ENCODE results near the gene STIMATE.

The STIMATE gene

DNA sequence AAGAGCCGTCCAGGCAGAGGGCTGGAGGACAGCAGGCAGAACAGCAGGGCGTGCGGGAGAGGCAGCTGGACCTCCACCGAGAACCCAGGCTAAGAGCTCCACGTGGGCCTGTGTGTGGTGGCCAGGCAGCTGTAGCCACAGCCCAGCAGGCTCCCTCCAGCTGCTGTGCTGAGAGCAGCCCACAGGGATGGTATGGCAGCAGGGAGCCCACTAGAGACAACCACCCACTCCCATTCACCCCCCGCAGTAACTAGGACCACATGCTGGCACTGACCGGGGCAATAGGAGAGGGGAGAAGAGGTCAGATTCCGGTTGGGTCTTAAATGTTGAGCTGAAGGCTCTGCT is 37.0 kb downstream of the STIMATE start:
- DNase-seq: no peak

DNA sequence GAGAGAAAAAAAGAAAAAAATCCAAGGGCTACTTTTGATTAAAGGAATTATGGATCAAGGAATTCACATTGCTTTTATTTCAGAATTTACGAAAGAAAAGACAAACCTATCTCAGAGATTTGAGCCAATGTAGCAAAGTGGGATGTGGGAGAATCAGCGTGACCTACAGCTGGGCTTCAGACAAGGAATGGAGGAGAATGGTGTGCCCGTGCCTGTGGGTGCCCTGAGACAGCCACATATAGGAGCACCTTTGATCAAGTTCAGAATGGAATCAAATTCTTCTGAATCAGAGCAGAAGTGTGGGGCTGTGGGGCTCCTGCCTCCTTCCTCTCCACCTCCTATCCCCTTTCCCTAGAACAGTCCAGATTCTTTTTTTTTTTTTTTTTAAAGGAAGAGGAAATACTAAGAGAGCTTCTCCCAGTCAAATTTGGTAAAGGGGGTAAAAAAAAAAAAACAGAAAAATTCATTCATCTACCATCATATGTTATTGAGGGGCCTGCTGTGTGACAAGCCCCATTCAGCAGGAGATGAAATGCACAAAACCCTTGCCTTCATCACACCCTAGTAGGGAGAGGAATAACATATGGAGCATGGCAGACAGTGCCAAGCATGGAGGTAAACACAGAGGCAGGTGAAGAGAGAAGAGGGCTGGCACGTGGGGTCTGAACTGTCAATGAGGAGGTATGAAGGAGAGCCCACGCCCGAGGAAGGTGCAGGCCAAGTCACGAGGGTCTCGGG is 37.5 kb downstream of the STIMATE start:
- DNase-seq: no peak

DNA sequence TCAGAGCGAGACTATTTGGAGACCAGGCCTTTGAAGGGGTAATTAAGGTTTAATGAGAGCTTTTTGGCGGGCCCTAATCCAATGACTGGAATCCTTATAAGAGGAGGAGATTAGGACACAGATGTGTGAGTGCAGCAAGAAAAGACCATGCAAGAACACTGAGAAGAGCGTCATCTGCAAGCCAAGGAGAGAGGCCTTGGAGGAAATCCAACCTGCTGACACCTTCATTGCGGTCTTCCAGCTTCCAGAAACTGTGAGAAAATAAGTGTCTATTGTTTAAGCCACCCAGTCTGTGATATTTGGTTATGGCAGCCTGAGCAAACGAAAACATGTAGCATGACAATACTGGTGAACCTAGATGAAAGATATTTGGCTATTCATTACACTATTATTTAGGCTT is 39.5 kb downstream of the STIMATE start:
- DNase-seq: no peak

DNA sequence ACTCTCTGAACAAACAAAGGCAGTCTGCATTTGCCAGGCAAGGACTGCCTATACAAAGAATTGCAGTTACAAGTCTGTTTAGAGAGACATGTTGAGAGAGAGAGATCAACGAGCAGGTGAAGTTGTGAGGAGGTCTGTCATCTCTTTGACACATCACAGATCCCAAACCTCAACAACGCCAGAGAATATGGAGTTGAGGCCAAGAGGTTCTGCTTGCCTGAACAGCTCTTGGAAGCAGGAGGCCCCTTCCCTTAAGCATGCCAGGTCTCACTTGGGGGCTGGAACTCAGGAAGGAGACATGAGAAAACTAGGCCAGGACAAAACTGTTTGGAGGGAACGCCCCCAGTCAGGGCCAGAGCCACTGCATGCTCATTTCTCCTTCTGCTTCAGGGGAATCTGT is 40.2 kb downstream of the STIMATE start:
- no peak for DNase-seq

DNA sequence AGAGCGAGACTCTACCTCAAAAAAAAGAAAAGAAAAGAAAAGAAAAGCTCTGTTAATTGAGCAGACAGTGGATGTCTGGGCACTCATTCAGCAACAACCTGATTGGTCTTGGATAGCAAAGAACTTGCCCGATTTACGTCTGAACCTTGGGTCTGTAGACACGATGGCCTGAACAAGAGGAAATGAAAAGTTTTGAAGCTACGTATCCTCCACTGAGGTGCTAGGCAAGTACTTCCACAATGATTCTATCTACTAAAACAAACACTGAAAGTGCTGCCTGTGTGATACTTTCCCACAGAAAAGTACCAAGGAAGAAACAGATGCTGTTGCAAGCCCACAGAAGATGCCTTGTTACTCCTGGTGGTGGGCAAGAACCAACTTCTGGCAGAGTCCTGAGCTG is 40.7 kb downstream of the STIMATE start:
- no peak for DNase-seq

DNA sequence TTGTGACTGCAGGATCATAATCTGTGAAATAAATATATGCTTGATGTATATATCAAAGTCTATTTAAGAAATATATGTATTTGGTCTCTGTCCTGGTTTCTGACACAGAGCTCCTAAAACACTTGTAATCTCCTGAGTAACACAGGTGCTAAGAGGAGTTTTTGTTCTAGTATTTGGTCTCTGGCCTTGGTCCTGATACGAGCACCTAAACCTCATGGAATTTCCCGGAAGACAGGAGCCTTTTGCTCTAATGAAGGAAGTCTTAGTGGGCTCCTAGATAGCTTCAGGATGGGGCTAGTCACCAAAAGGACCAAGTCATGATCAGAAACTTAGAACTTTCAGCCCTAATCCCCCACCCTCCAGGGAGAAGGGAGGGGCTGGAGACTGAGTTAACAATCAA is 43.3 kb downstream of the STIMATE start:
- no peak for DNase-seq

DNA sequence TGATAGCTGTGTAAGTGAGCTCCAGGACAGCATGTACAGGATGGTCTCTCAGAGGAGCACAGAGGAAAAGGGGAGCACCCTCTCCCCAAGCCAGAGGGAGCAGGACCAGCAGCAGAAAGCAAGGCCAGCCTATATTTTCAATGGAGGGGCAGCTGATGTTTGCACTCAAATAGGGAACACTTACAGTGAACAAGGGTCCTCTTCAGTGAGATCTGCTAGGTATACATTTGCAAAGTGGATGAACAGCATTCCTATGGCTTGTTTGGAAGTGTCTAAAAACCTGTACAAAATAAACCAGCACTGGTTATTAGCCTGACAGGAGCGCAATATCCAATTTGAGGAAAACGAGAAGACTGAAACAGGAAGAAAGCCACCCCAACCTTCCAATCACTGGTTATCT is 44.9 kb downstream of the STIMATE start:
- no peak for DNase-seq

DNA sequence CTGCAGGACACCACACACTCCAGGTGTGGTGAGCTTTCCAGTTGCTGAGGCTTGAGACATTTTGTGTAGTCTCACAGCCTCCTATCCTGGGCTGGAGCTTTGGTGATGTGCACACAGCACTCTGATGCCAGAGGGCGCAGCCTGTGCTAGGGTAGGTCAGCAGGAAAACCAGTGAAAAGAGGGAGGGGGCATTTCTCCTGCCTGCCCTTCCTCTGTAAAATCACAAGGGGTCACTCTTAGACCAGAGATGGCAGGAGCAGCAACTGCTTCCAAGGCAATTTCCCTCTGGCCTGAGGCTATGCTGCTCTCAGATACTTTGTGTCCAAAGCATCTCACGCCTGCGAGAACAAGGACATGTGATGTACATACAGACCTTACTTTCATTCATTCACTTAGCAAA is 46.0 kb downstream of the STIMATE start:
- peak; percentile 42 for DNase-seq

DNA sequence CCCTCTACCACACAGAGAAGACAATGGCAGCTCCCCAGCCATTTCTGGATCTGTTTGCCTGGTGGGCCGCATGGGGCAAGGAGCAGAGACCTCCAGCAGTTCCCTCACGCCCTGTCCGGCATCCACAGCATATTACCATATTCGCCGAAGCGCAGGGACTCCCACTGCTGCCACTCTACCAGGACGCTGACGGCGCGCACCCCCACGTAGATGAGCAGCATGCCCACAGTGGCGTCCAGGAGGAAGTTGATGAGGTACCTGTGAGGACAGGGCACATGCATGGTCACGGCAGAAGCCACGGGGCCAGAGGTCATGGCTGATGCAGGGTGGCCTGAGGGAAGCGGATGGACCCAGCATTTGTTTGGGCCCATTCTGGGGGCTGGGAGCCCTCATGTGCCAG is 47.7 kb downstream of the STIMATE start:
- no peak for DNase-seq

DNA sequence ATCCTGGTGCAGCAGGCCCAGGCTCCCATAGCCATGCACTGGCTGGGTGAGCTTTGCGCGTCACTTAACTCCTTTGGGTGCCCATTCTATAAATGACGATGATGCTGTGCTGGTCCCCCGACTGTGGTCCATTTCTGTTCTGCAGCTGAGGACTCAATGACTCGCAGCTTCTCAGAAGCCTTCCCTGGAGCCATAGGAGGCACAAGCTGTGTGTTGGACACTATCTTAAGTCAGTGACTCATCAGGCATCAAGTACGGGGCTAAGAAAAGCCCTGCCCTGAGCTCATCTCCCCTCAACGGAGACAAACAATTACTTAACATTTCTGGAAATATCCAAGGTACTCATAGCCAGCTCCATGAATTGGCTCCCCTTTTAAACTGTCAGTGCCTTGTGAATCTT is 48.7 kb downstream of the STIMATE start:
- DNase-seq: no peak

DNA sequence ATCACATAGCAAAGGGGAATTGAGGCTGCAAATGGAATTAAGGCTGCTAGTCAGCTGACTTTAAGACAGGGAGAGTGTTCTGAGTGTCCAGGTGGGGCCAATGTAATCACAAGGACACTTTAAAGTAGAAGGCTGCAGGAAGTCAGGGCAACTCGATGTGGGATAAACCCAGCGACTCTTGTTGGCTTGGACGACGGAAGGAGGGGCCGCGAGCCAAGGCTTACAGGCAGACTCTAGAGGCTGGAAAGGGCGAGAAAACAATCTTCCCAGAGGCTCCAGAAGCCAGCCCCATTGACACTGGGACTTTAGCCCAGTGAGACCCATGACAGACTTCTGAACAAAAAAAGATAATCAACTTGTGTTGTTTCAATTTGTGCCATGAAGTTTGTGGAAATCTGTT is 49.6 kb downstream of the STIMATE start:
- no peak for DNase-seq

DNA sequence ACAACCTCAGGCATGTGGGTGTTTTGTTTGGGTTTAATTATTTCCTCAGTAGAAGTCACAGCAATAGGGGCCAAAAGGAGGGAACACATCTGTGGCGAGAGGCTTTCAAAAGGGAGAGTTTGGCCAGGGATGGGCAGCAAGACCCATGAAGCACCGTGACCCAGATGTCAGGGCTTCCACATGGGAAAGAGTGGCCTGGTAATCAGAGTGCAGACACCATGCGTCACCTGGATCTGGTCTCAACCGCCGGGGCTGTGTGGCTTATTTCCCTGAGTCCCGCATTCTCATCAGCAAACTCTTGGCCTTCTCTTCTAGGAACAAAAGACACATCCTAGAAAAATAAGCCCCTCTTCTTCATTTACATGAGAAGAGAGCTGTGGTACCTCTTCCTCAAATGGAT is 50.1 kb downstream of the STIMATE start:
- DNase-seq: no peak

DNA sequence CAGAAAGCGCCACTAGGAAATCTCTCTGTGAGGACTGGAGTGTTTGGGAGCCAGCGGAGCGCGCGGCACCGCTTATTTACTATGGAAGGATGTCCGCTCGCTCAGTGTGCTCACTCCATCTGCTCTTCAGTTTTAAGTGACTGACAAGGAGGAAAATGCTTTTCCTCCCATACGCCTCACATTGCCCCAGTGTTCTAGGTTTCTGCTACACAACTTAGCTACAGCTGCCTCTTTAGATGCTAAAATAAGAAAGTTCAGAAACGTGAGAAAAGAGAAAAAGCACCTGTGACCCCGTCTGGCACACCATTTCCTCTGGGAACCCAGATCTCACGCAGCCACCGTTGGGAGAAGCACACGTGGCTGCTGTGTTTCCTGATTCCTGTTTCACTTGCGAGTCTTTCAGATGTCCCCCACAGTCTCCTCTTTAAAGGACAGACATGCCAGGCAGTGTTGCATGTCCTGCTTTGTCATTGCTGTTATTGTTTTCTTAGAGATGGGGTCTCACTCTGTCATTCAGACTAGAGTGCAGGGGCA is 50.8 kb downstream of the STIMATE start:
- no peak for DNase-seq

DNA sequence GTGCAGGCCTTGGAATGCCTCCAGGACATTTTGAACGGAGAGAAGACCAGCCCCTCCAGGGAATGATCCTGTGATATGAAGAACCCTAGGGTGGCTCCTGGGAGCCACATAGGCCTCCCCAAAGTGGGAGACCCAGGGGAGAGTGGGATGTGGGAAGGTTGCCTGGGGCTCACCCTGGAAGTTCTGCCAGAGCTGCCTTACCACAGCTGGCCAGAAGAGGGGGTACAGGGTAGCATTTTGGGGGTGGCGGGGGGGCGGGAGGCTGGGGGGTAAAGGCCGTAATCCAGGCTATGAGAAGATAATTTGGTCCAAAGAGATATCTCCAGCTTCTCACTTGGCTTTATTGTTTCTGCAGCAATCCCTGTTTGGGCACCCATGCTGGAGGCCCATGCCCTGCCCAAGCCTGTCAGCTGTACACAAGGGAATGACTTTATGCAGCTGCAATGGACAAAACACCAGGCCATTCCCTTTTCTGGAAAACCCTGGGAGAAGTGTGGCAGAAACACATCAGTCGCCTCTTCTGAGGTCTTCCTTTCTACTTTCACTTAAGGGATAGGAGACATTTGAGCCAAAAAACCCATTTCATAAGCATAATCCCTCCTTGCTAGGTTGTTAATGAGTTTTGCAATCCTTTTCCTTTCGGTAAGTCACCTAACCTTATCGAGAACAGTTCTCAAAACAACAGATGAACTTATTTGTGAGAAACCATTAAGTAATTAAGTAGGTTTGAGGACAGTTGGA is 51.5 kb downstream of the STIMATE start:
- peak; percentile 24 for DNase-seq

DNA sequence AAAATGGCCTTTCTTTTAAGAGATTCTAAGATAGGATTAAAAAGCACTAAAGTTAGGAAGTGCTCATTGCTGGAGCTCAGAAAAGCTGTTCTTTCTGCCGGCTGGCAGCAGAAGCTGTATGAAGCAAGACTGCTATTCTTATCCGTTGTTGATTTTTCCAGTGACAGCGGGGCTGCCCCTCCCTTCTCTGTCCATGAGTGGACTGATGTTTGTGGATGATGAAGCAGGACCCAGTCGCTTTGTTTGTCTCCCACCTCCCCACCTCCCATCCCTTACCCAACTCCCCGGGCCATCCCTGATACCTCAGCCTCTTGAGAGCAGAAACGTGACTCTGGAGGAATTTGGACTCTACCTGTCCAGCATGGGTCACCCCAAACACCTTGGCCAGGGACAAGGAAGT is 52.2 kb downstream of the STIMATE start:
- no peak for DNase-seq

DNA sequence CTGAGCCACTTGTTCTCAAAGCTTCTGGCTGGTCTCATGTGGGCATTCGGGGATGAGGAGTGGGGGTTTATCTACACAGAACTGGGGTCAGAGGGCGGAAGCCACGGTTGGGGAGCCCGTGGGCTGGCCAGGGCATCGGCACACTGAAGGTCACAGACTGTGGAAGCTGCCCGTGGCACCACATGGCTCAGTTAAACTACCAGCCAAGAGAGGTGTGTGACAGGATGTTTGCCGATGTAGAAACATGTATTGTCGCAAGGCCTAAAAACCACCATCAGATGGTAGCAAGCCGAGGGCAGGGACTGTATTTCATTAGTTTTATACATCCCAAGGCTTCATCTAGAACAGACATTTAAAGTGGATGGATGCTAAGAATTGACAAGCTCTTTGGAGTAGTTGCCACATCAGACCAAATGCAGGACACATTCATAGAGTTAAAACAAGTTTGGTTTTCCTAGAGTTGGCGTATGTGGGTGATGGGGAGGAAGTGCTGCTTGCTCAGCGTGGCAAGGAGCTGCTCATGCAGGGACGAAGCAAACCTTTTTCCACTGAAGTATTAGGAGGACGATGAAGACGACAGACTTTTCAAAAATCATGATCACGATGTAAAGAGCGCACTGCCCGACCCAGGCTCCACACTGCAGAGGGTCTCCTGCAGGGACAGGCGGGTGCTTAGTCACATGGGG is 52.9 kb downstream of the STIMATE start:
- DNase-seq: no peak

DNA sequence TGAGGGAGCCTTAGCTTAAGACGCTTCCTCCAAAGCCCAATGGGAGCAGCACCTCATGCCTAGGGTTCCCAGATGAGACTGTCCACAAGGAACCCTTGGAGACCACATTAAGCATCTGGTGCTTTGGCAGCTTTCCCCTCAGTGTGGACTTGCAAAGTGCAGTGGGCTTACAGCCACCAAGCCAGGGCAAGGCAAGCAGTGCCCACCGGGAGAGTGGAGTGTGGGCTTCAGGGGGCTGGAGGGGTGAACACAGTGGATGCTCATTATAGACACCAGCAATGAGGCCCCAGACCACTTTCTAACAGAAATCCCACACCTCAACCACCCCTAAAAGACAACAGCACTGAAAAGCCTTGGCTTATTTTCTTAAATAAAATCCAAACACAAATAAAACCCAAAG is 53.5 kb downstream of the STIMATE start:
- no peak for DNase-seq

DNA sequence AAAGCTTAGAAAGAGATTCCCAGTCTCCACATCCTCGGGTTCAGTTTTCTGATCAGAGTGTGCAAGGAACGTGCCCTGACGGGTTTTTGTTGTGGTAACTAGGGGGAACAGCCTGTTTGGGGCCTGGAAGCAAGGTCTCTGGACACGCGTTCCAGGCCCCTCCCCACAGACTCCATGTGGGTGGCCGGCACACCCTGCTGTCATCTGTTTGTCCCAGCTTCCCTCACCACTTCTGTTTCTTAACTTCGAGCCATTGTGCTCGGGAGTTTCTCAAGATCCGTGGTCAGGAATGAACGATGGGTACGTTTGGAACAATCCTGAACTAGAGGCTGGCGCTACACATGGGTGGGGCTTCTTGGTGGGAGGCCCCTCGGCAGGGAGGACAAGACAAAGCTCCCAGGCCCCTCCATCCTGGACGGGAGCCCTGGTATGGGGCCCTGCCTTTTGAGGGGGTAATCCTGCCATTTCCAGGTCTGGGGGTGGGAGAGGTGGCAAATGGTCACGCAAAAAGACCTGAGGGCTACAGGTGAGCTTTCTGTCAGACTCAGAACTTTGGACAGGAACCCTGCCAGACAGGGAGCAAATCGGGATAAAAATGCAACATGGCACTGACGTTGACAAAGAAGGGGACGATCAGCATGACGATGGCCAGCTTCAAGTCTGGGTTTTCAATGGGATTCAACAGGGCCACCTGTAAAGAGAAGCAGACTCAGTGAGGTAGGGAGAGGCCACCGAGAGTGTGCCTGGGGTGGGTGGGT is 54.1 kb downstream of the STIMATE start:
- no peak for DNase-seq

DNA sequence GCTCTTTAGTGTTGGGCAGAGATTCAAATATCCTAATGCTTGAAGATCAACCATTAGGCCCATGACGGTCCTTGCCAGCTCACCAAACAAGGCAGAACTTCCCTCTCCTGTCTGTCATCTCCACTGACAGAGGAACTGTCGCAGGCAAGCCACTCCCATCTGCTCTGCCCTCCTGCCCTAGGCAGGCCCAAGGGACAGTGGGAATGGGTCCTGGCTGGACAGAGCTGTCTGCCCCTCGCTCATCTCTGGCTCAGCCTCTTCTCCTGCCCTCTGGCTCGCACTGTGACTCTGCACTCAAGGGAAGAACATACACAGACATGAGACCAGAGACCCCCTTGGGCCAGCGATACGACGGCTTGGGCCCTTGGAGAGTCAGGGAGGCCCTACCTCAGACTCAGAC is 54.9 kb downstream of the STIMATE start:
- no peak for DNase-seq

DNA sequence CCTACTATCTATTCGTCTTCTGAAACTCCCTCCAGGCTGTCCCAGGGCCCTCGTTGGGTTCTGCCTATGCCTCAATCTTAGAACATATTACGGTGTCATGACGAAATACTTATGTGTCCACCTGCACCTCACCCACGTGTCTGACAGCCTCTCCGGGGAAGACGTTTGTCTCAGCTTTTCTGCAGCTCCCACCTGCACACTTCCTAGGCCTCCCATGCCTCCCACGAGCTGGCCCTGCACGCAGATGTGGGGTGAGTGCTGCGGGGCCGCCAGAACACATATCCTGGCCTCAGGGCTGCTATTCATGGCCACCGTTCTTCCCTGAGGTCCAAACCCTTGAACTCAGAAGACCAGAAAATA is 55.4 kb downstream of the STIMATE start:
- DNase-seq: no peak

DNA sequence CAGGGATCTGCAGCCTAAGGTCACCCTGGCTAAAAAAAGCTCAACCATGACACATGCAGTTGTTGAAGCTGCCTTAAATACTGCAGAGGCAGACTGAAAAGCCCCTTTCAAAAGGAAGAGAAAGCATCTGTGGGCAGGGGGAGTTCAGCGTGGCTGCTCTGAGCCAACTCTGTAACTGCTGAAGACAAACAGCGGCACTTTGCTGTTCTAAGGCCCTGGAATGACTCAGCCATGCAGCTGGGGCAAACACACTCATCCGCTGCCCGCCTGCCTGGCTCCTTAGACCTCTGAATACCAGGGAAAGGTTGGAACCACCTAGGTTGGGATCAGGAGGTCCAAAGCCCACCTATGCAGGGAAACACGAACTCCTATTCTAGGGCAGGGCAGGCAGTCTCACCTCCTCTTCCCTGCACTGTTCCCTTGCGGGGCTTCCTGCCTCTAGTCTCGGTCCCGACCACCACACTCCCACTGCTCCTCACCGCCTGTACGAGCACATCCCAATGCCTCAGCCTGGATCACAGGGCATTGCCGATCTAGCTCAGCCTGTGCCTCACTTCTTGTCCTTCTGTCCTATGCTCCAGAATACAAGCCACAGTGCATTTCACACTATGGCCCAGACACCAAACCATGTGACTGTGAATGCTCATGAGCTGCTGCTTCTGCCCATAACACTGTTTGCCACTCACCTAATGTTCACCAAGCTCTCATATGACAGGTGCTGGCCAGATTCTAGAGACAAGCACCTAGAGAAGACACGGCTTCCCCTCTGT is 56.0 kb downstream of the STIMATE start:
- no peak for DNase-seq

DNA sequence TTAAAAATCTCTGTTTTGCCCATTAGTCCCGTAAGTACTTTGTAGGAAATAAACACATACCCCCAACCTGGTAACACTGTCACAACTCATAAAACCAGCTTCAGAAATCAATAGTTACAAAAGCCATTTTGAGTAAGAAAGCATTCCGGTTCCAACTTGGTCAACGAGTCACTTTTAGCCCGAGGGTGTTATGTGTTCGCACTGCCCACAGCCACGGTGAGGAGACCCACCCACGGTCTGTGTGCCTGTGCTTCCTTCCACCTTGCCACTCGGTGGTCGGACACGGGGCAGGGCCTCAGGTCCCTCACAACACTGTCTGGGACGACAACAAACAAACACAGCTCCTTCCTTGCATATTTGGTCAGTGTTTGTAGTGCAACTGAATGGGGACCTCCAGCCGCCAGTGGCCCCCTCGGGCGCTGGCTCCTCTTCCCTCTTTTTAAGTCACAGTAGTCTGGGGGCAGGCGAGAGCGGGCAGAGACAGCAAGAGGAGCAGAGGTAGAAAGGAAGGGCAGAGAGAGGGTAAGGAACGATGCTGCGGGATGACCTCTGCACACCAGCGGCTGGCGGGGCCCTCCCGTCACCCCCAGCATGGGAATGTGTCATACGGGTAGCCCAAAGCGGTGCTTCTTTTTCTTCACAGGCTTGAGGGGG is 57.3 kb downstream of the STIMATE start:
- no peak for DNase-seq
